Lower leg skin (tissue), 3 donors: ENCODE data around the gene LGR6.

Experiments used
- POLR2A ChIP-seq, 2 donors: fragments of 450-650 bp; IDR thresholded peaks; one replicate each; pipeline ENCODE4 v1.6.1; 2016 to 2017; ENCODE audit warnings: antibody characterized with exemption in 2 of 2, mild to moderate bottlenecking in 1 of 2, moderate library complexity in 1 of 2
- TF ChIP-seq, protein P1 (sequence below), 3 donors: fragments of 450-650 bp; IDR thresholded peaks; one replicate each; pipeline ENCODE4 v1.5.1; 2016; ENCODE audit warnings: antibody characterized with exemption in 3 of 3, mild to moderate bottlenecking in 3 of 3, moderate library complexity in 2 of 3

- no peak for TF ChIP-seq POLR2A (IDR thresholded peaks at IDR 0.05)
- TF ChIP-seq, protein P1, sequence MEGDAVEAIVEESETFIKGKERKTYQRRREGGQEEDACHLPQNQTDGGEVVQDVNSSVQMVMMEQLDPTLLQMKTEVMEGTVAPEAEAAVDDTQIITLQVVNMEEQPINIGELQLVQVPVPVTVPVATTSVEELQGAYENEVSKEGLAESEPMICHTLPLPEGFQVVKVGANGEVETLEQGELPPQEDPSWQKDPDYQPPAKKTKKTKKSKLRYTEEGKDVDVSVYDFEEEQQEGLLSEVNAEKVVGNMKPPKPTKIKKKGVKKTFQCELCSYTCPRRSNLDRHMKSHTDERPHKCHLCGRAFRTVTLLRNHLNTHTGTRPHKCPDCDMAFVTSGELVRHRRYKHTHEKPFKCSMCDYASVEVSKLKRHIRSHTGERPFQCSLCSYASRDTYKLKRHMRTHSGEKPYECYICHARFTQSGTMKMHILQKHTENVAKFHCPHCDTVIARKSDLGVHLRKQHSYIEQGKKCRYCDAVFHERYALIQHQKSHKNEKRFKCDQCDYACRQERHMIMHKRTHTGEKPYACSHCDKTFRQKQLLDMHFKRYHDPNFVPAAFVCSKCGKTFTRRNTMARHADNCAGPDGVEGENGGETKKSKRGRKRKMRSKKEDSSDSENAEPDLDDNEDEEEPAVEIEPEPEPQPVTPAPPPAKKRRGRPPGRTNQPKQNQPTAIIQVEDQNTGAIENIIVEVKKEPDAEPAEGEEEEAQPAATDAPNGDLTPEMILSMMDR (IDR thresholded peaks at IDR 0.05): no peak
These were observed 23.9 kb downstream of the LGR6 start for GRCh38 chr1:202217516-202217915.
